ENCODE results near the gene SYNM. TPM values are rescaled to one million over a fixed set of nuclear protein-coding genes. Genes with fewer than 3 reads are reported as not detected.

The SYNM gene
- polyA plus RNA-seq, 10 donors = 24.1 to 83.1 (median 64.2) TPM

- DNase-seq = no peak
Observed at GRCh38 chr15:99122831-99123712, 18.2 kb downstream of the SYNM start.

GRCh38 chr15:99123713-99124451, 19.0 kb downstream of the SYNM start:
- DNase-seq = peak; percentile 86 to 95 (median 89)

GRCh38 chr15:99124641-99125040, 19.8 kb downstream of the SYNM start:
- no peak for DNase-seq

- DNase-seq = no peak
Observed at GRCh38 chr15:99125061-99125891, 20.4 kb downstream of the SYNM start.

GRCh38 chr15:99126131-99126588, 21.3 kb downstream of the SYNM start:
- DNase-seq = no peak

GRCh38 chr15:99126930-99127329, 22.1 kb downstream of the SYNM start:
- no peak for DNase-seq

- DNase-seq = no peak
Observed at GRCh38 chr15:99127773-99128172, 22.9 kb downstream of the SYNM start.

- no peak for DNase-seq
Observed at GRCh38 chr15:99128411-99128810, 23.5 kb downstream of the SYNM start.

GRCh38 chr15:99129644-99130043, 24.8 kb downstream of the SYNM start:
- DNase-seq = no peak

GRCh38 chr15:99130314-99130713, 25.4 kb downstream of the SYNM start:
- DNase-seq = no peak

GRCh38 chr15:99130765-99131440, 26.0 kb downstream of the SYNM start:
- no peak for DNase-seq

- no peak for DNase-seq
Observed at GRCh38 chr15:99131441-99132023, 26.7 kb downstream of the SYNM start.

GRCh38 chr15:99132122-99132521, 27.2 kb downstream of the SYNM start:
- DNase-seq = no peak

- DNase-seq = no peak
Observed at GRCh38 chr15:99132634-99133287, 27.9 kb downstream of the SYNM start.

GRCh38 chr15:99134317-99134821, 29.5 kb downstream of the SYNM start:
- DNase-seq = no peak

GRCh38 chr15:99135194-99135593, 30.3 kb downstream of the SYNM start:
- no peak for DNase-seq

- no peak for DNase-seq
Observed at GRCh38 chr15:99137111-99137546, 32.2 kb downstream of the SYNM start.

GRCh38 chr15:99137877-99138276, 33.0 kb downstream of the SYNM start:
- no peak for DNase-seq

- DNase-seq = no peak
Observed at GRCh38 chr15:99138491-99138982, 33.7 kb downstream of the SYNM start.

- DNase-seq = no peak
Observed at GRCh38 chr15:99139276-99139675, 34.4 kb downstream of the SYNM start.
